PFSK-1 (cell line): ENCODE results near the gene AUNIP.

Experiments
- FOXP2 ChIP-seq: optimal IDR thresholded peaks from 2 replicates; pipeline ENCODE3; 2011; ENCODE audit warnings: borderline replicate concordance, control low read depth, inconsistent platforms; ENCODE audit not compliant: insufficient read depth; ENCODE audit errors: extremely low read length, extremely low read depth
- POLR2AphosphoS5 ChIP-seq: IDR thresholded peaks from 2 replicates; pipeline ENCODE4 v1.6.1; 2012; ENCODE audit warnings: low read depth, mild to moderate bottlenecking, control low read depth, low read length, moderate library complexity
- REST ChIP-seq, 2 experiments: IDR thresholded peaks; 2 replicates each; pipeline versions ENCODE4 v1.6.1 to v1.8.0; 2011 to 2012; ENCODE audit warnings: low read depth in 2 of 2, low read length in 2 of 2, control low read depth in 1 of 2, inconsistent platforms in 1 of 2, mild to moderate bottlenecking in 1 of 2, moderate library complexity in 1 of 2; ENCODE audit not compliant: insufficient read depth in 1 of 2
- SIN3A ChIP-seq: IDR thresholded peaks from 2 replicates; pipeline ENCODE4 v1.6.1; 2012; ENCODE audit warnings: mild to moderate bottlenecking, low read length, moderate library complexity, borderline replicate concordance; ENCODE audit not compliant: insufficient read depth
- TAF1 ChIP-seq: IDR thresholded peaks from 2 replicates; pipeline ENCODE4 v1.6.1; 2012; ENCODE audit warnings: low read length, control low read depth, borderline replicate concordance; ENCODE audit not compliant: insufficient read depth

Gene AUNIP

GRCh38 chr1:25862785-25863485 lies 3.7 kb upstream of the AUNIP start:
- no peak for TF ChIP-seq TAF1
- TF ChIP-seq SIN3A = no peak
- TF ChIP-seq FOXP2 = no peak
- no peak for TF ChIP-seq POLR2AphosphoS5
- TF ChIP-seq REST (IDR thresholded peaks at IDR 0.05; ENCODE audit: insufficient read depth in 1 of 2, low read depth in 2 of 2, low read length in 2 of 2) = no peak

GRCh38 chr1:25861316-25862286 lies 2.3 kb upstream of the AUNIP start:
- no peak for TF ChIP-seq FOXP2
- no peak for TF ChIP-seq SIN3A

GRCh38 chr1:25858494-25858893 lies 763 bp downstream of the AUNIP start:
- TF ChIP-seq SIN3A = no peak
- no peak for TF ChIP-seq TAF1
- no peak for TF ChIP-seq REST (IDR thresholded peaks at IDR 0.05; ENCODE audit: insufficient read depth in 1 of 2, low read depth in 2 of 2, low read length in 2 of 2)
- no peak for TF ChIP-seq FOXP2
- no peak for TF ChIP-seq POLR2AphosphoS5

GRCh38 chr1:25856856-25857255 lies 2.4 kb downstream of the AUNIP start:
- no peak for TF ChIP-seq REST (IDR thresholded peaks at IDR 0.05; ENCODE audit: insufficient read depth in 1 of 2, low read depth in 2 of 2, low read length in 2 of 2)
- no peak for TF ChIP-seq SIN3A
- no peak for TF ChIP-seq POLR2AphosphoS5
- TF ChIP-seq TAF1 = no peak
- no peak for TF ChIP-seq FOXP2

GRCh38 chr1:25854554-25854953 lies 4.7 kb downstream of the AUNIP start:
- TF ChIP-seq REST (IDR thresholded peaks at IDR 0.05; ENCODE audit: insufficient read depth in 1 of 2, low read depth in 2 of 2, low read length in 2 of 2) (no peak), TAF1 (no peak), SIN3A (no peak), FOXP2 (no peak), POLR2AphosphoS5 (no peak)
